Stomach (tissue), 4 donors: ENCODE data around the gene HSPA4.

Source experiments
- CTCF ChIP-seq, 7 experiments: fragments of 450-650 bp in 4 of 7; fragments of 200-600 bp in 3 of 7; sonication (generic) in 3 of 7; IDR thresholded peaks; one replicate each; pipeline ENCODE4 v1.5.1; 2016 to 2019; ENCODE audit warnings: antibody characterized with exemption in 7 of 7, control low read depth in 2 of 7, mild to moderate bottlenecking in 1 of 7
- POLR2A ChIP-seq, 4 donors: fragments of 450-650 bp; IDR thresholded peaks; one replicate each; pipeline ENCODE4 v1.6.1; 2016; ENCODE audit warnings: antibody characterized with exemption in 4 of 4, control low read depth in 2 of 4, mild to moderate bottlenecking in 1 of 4, moderate library complexity in 1 of 4
- POLR2AphosphoS5 ChIP-seq, 3 donors: sonication (generic); formaldehyde crosslinking; IDR thresholded peaks; one replicate each; pipeline ENCODE4 v1.6.1; 2016; ENCODE audit warnings: antibody characterized with exemption in 3 of 3

DNA sequence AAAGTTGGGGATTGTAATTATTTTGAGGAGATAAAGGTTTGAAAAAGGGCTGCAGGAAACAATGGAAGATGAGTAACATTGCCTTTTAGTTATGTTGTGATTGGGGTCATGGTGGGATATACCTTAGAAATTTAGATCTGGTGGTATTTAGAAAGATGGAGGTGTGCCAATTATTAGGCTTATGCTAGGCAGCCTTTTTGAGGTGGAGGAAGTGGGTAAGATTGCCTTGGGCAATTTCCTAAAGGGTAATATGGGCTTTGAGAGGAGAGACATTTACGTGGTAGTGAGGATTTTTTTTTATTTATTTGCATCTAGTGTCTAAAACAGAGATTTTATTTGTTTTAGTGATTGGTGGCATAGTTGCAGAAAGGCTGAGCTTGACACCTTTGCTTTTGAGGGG lies 10.5 kb downstream of the HSPA4 start:
- TF ChIP-seq CTCF (IDR thresholded peaks at IDR 0.05): no peak
- no peak for TF ChIP-seq POLR2AphosphoS5 (IDR thresholded peaks at IDR 0.05)
- TF ChIP-seq POLR2A (IDR thresholded peaks at IDR 0.05): no peak
